Eye (tissue), 1 donor: Measurements from ENCODE around the gene ZNF37A.
A peak's percentile ranks its signal among the peaks of the same experiment; 100 is the strongest.
"Not testable (repeated sequence)": the region's sequence is repeated elsewhere in the genome, so short reads cannot be mapped to it uniquely, and the experiment has no call there.

ENCODE experiments used
- DNase-seq: peaks from one replicate; pipeline ENCODE4 v3.0.0-alpha.2; 2015

The ZNF37A gene

DNA sequence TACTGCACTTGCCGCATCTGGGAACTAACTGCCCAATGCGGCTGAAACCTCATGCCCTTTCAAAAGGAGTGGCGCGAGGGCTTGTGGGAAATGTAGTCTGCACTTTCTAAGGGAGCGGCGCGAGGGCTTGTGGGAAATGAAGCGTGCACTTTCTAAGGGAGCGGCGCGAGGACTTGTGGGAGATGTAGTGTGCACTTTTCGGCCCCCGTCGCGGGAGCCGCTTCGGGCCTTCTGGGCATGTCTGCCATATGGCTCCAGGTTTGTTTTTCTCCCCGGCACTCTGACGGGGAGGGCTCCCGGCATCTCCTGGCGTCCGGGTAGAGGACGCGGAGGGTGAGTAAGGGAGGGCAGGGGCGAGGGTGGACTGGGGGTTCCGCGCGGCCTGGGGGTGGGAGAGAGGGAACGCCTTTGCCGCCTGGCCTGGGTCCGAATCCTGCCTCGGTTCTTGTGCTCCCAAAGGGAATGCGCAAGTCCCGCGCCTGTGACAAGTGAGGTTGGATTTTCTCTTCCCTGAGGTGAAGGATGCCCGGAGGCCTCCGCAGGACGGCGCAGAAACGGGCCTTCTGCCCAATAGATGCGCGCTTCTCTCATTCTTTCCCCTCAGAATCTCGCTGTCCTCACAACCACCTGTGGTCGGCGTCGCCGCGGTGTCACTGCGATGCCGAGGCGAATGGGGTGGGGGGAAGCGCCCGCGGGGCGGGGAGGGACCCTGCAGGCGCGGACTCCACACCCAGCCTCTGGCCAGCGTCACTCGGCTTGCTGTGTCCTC is at the start of gene ZNF37A:
TSS of gene ZNF37A (plus strand) at position 180 of the 769 bp plus-strand sequence. CDS start 2,281 bp downstream, outside the sequence.
- peak; percentile 99 for DNase-seq

DNA sequence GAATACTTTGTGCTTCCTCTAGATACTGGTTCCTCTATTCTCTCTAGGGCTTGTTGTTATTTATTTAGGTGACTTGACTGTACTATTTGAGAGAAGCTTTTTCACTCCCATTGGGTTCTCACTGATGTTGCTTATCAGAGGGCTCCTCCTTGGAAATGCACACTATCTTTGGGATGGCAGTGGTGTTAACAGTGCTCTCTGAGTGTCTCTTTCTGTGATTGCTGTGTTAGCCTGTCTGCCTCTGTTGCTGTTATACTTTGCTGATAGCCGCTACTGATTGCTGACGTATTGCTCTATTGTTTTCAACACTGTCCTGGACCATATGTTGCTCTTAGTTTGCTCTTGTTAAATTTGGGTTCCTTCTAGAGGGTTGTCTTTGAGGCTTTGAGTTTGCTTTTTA is 49.0 kb upstream of the ZNF37A start:
- DNase-seq, result no peak

DNA sequence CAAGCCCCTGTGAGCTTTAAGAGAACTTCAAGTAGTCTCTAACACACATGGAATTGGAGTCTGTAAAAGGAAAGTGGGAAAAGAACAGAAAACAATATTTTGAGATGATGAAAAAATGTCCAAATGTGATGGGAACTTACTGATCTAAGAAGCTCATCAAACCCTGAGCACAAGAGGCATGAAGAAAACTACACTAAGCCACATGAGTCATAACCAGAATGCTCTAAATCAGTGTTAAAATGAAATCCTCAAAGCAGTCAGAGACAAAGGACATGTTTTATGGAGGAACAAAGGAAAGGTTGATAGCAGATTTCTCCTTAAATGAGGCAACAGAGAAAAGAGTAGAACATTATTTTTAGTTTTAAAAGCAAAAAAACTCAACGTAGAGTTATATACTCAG is 46.5 kb upstream of the ZNF37A start:
- no peak for DNase-seq

DNA sequence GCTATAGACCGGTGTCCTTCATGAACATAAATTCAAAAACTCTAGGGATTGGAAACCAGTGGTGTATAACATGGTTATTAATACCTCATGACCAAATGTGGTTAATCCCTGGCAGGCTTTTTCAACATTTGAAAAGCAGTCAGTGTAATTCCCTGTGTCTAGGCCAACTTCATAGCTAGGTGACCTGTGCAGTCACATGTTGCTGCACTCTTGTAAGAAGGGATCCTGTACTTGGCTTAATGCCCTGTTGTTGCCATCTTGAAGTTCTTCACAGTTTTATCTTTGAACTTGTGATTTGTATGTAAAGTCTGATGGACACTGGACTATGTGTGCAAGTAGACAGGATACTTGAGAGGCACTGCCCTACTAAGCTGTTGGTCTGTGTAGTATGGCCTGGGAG is 43.9 kb upstream of the ZNF37A start:
- DNase-seq, result no peak

DNA sequence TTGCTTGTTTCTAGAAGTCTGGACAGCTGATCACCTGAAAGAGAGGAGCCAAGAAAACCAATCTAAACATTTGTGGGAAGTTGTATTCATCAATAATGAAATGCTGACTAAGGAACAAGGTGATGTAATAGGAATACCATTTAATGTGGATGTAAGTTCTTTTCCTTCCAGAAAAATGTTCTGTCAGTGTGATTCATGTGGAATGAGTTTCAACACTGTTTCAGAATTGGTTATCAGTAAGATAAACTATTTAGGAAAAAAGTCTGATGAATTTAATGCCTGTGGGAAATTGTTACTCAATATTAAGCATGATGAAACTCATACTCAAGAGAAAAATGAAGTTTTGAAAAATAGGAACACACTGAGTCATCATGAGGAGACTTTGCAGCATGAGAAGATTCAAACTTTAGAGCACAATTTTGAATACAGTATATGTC is 39.8 kb upstream of the ZNF37A start:
- no peak for DNase-seq

DNA sequence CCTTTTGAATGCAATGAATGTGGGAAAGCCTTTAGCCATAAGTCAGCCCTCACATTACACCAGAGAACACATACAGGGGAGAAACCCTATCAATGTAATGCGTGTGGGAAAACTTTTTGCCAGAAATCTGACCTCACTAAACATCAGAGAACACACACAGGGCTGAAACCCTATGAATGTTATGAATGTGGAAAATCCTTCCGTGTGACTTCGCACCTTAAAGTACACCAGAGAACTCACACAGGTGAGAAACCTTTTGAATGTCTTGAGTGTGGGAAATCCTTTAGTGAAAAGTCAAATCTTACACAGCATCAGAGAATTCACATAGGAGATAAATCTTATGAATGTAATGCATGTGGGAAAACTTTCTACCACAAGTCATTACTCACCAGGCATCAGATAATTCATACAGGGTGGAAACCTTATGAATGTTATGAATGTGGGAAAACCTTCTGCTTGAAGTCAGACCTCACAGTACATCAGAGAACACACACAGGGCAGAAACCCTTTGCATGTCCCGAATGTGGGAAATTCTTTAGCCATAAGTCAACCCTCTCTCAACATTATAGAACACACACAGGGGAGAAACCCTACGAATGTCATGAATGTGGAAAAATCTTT is 38.8 kb upstream of the ZNF37A start:
- DNase-seq, result not testable (repeated sequence)

DNA sequence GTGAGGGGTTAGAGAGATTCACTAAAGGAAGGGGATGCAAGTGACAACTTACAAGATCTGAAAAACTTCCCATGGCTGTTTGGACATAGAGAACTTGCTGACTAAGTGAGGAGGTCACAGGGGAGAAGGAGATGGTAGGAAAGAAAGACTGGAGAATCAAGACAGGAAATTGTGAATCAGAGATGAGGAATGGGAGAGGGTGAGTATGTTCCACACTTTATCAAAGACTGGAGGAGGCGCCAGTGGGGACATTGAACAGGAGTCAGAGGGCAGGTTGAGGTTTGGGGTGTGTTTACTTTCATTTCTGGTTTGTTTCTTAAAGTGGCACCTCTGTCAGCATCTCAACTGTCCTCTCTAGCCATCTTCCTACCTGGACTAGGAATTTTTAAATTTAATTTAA is 24.5 kb upstream of the ZNF37A start:
- DNase-seq, result not testable (repeated sequence)

DNA sequence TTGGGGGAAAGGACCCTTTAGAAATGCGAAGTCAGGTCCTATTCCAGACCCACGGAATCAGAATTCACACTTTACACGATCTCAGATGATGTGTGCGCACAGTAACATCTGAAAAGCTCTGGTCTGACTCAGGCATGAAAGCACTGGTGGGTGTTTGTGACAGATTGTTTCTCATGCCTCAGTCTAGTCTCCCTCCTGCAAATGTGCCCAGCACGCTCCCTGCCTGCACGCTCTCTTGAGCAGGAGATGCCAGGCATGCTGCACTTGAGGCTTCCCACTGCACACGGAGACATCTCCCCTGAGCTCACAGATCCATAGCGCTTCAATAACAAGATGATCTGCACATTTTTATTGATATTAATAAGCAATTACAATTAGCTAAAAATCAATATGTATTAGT is 23.6 kb upstream of the ZNF37A start:
- no peak for DNase-seq

DNA sequence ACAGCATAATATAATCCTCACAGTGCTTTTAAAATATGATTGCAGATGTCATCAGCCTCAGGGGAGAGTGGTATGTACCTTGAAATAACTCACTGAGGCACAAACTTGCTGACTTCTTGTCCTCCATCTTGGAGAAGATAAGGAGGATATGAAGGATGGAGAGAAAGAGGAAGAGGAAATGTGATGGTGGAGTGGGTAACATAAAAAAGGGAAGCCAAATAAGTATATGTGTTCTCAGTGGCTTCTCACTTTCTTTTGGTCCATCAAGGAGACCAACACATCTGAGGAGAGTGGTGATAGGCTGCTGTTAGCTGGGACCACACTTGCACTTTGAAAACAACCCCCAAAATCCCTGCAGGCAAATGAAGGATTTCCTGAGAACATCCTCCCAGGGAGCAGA is 21.6 kb upstream of the ZNF37A start:
- DNase-seq, result no peak

DNA sequence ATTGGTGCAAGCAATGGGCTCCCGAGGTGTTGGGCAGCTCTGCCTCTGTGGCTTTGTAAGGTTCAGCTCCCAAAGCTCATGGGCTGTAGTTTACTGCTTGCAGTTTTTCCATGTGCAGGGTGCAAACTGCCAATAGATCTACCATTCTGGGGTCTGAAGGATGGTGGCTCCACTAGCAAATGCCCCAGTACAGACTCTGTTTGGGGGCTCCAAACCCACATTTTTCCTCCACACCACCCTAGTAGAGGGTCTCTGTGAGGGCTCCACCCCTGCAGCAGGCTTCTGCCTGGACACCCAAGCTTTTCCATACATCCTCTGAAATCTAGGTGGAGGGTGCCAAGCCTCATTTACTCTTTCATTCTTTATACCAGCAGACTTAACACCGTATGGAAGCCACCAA is 17.4 kb upstream of the ZNF37A start:
- no peak for DNase-seq

DNA sequence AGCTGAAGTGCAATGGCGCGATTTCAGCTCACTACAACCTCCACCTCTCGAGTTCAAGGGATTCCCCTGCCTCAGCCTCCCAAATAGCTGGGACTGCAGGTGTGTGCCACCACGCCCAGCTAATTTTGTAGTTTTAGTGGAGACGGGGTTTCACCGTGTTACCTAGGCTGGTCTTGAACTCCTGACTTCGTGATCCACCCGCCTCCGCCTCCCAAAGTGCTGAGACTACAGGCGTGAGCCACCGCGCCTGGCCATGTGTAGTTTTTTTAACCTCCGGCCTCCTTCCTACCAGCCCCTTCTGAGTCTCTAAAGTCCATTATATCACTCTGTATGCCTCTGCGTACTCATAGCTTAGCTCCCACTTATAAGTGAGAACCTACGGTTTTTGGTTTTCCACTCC is 819 bp upstream of the ZNF37A start:
- not testable (repeated sequence) for DNase-seq

DNA sequence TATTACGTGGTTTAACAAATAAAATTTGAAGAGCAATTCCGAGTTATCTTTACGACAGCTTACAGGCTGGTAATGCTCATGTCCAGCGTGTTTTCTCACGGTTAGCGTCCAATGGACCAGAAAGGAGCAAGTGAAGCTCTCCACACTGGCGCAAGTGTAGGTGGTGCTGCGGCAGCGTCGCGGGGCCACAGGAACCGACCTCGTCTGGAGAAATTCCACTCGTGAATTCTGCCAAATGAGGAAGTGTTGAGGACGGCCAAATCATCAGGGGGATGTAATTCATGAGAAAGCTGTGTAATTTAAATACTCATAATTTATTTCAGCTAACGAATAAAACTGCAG is 350 bp upstream of the ZNF37A start:
- DNase-seq, result no peak

DNA sequence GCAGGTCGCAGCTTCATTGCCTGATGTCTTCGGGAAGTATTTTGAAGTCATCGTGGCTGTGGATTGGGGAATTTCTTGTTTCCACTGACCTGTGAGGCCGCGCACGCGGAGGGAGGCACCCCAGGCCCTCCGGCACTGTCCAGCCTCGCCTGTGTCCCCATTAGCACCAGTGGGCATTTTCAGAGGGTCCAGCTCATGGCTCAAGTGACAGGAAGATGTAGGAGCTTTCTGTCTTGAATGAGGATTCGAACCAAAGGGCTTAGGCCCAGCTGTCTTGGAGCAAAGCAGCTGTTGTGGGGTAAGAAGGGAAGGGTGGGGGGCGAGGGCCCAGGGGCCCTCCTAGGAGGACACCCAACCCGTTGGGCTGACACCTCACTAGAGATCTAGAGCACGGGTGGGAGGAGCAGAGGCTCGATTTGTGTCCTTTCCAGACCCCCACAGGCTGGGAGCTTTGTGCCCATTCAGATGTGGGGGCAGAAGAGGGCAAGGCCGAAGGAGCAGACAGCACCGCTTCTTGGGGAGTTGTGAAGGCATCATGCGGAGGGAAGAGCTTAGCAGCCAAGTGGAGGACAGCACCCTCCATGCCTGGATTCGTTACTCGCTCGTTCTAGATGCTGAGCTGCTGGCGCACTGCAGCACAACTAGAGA is 914 bp downstream of the ZNF37A start:
- DNase-seq, result no peak

DNA sequence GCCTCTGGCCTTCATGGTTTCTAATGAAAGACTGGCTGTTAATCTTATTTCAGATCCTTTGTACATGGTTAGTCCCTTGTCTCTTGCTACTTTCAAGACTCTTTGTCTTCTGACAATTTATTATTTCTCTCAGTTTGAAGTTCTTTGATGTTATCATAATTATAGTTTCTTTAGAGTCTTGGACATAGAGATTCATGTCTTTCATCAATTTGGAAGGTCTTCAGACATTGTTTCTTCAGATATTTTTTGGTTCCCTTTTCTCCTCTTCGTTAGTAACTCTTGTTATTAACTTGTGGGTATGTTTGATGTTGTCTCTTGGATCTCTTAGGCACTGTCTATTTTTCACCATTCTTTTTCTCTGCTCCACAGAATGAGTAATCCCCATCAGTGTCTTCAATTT is 8.7 kb downstream of the ZNF37A start:
- no peak for DNase-seq

DNA sequence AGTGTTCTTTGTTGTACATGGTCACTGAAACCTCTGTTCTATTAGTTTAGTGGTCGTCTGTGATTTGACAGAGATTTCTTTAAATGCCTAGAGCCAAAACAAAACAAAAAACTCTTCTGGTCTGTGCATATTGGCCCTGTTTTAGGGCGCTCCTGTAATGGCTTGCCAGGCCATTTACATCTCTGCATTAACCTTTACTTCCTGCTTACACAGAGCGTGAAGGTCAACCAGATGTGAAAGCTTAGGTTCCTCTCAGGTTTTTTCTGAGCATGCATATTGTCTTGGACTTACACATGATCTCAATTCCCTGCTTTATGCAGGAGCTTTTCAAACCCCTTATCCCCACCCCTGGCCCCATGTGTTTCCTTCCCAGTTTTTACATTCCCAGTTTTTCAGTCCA is 9.6 kb downstream of the ZNF37A start:
- DNase-seq, result no peak

DNA sequence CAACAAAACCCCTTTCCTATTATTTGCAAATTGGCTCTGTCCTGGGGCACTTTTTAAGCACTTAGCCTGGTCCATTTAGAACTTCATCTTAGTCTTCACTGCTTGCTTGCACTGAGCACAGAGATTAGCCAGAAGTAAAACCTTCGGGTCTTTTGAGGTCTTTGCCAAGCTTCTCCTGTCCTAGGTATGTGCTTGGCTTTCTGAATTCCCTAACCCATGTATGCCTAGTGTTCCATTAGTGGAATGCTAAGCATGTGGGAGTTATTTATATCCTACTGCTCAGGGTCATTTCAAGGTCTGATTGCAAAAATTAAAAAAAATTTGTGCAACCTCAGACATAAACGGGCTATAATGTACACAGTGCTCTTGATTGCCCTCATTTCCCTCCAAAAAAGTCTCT is 18.0 kb downstream of the ZNF37A start:
- no peak for DNase-seq

DNA sequence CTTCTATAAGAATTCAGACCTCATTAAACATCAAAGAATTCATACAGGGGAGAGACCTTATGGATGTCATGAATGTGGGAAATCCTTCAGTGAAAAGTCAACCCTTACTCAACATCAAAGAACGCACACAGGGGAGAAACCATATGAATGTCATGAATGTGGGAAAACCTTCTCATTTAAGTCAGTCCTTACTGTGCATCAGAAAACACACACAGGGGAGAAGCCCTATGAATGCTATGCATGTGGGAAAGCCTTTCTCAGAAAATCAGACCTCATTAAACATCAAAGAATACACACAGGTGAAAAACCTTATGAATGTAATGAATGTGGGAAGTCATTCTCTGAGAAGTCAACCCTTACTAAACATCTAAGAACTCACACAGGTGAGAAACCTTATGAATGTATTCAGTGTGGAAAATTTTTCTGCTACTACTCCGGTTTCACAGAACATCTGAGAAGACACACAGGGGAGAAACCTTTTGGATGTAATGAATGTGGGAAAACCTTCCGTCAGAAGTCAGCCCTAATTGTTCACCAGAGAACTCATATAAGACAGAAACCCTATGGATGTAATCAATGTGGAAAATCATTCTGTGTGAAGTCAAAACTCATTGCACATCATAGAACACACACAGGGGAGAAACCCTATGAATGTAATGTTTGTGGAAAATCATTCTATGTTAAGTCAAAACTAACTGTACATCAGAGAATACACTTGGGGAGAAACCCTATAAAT is 24.1 kb downstream of the ZNF37A start:
- no peak for DNase-seq

DNA sequence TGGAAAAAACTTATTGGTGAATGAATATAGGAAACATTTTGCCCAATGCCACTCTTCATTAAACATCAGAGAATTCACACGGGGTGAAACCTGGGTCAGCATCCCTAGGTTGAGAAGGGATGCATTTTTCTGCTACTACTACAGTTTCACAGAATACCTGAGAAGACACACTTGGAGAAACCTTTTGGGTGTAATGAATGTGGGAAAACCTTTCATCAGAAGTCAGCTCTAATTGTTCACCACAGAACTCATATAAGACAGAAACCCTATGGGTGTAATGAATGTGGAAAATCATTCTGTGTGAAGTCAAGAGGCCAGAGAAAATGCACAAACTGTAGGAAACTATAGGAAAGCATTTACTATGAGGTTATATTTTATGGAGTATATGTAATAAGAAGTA is 24.9 kb downstream of the ZNF37A start:
- no peak for DNase-seq

DNA sequence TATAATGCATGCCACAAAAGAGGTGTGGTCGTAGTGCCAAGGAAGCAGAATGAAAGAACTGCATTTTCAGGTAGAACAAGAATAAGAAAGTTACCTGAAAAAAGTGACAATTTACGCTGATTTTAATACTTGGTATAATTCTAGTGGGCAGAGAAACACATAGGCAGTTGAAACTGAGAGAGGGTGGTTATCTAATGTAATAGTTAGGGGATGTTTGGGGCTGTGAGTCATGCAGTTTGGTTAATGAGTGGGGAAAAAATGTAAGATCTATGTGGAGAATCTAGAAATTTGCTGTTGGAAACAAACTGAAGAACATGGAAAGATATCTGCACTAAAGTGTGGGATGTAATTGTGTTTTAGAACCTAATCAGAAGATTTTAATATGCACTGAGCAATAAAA is 33.7 kb downstream of the ZNF37A start:
- no peak for DNase-seq

DNA sequence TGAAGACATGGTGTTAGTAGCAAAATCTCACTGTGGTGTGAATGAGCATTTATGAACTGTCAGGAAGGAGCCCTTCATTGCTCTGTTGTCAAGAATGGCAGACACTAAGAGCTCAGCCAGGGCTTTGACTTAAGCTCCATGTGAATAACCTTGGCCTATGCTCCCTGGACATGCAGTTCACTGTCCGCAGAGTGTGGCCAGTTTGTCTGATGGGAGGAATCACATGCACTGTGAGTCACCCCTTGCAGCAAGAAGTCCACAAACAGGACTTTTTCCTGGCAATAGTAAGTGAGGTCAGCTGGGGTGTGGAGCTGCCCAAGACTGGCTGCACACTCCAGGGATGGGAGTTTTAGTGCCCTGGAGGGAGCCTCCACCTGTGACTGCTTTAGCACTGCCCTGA is 49.5 kb downstream of the ZNF37A start:
- DNase-seq, result no peak

DNA sequence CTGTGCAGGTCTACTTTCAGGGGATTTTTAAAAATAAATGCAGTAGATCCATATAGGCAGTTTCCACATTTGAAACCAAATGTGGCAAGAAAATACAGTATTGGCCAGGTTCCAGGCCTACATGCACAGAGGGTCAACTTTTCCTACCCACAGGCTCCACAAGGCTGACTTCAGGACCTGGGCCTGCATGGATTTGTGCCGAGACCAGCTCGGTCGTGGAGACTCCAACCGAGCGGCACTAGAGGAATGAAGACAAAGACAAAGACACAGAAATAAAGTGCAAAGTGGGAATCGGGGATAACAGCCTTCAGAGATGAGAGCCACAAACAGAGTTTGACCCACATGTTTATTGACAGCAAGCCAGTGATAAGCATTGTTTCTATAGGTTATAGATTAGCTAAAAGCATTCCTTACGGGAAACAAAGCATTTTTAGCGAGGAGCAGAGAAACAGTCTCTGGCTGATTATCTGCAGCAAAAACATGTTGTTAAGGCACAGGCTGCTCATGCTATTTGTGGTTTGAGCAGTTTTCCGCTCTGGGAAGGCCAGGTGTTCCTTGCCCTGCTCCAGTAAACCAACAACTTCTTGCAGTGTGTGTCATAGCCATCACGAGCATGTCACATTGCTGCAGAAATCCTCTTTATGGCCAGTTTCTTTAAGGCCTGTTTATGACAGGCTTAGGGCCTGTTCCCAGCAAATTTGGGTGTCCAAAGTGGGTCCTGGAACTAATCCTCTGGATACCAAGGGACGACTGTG is 52.6 kb downstream of the ZNF37A start:
- DNase-seq, result no peak

DNA sequence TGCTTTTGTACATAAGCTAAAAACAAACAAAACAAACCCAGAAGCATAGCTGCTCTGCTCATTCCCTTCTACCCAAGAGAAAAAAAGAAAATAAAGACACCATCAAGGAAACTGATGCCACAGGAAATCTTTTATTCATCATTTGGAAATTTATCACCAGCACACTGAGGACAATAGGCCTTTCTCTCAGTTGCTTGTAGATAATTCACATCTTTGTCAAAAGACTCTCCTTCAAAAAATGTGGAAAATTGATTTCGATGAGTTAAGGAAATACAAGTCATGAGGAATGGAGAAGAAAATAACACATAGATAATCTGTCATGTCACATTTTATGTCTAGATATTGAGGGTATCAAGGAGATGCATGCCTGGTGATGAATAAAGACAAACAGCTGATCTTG is 53.5 kb downstream of the ZNF37A start:
- no peak for DNase-seq
